GM21515 (cell line): ENCODE measurements around the gene GYPC.
"Not testable (repeated sequence)": the region's sequence is repeated elsewhere in the genome, so short reads cannot be mapped to it uniquely, and the experiment has no call there.

Experiments
- ATAC-seq: cut with Tn5 transposase; IDR thresholded peaks from one replicate; pipeline ENCODE4 v1.9.1; 2021; ENCODE audit not compliant: unreplicated experiment

GYPC gene

DNA sequence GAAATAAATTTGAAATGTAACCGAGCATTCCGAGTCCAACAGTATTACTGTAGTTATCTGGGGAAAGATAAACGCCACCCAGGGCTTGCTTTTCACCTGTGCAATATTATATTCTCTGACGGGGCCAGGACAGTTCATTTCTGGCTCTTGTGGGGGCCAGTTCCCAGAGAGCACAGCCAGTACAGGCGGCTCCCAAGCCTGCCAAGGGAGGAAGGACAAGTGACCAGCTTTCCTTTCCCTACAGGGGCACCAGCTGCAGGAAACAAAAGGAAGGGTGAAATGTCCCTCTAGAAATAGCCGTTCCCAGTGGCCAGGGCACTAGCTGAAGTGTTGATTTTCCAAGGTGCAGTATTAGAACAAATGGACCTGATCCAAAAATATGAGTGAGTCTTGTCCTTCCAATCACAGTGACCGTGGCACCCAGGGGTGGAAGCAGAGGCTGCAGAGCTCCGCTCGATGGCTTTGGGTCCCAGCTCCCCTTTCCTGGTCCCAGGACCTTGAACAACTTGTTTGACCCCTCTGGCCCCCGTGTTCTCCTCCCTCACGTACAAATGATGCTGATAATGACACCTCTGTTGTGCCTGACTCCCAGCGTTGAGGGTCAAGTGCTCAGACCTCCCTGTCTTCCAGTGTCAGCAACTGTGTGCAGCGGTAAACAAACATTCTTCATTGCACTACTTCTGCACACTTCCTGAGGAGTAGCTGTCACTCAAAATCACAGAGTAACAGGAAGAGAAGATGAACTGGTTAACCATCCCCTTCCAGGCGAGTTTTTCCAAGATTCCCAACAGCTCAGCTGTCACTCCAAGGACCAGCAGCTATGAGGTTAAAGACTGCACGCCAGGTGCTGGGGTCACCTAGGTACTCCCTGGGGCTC is 40.9 kb downstream of the GYPC start:
- ATAC-seq = no peak

DNA sequence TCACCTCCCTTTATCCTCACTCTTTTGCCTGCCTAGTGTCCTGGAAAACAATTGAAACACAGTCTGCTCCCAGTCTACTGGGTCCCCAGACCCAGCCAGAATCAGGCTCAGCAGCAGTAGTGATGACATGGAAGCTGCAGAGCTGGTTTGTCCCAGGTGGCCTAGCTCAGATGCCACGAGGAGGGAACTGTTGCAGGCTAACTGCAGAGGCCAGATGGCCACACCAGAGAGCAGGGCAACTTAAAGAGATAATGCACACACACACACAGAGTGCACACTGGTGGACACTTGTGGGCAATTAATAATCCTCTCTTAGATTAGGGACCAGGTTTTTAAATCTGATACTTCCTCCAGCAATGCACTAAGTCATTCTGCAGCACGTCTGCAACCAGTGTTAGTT is 42.4 kb downstream of the GYPC start:
- no peak for ATAC-seq

- no peak for ATAC-seq
These were observed 43.1 kb downstream of the GYPC start for GRCh38 chr2:126699018-126699417.

- ATAC-seq = no peak
These were observed 44.0 kb downstream of the GYPC start for GRCh38 chr2:126699716-126700581.

- ATAC-seq = no peak
These were observed 44.7 kb downstream of the GYPC start for GRCh38 chr2:126700677-126701076.

DNA sequence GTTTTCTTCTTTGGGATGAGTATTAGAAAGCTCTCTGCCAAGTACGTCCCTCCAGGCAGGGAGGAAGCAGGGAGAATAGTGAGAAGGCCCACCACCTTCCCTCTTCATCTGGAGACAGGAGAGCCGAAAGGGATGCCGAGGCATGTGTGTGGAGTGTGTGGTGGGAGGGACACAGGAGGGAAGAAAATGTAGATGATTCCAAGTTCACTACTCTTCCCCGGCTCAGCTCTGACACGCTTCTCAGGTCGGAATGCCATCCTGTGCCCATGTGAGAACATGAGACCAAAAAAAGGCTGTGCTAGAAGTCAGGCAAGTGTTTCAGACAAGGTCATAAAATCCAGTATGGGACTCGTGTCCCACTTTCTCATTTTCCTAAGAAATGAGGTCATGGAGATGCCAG is 47.4 kb downstream of the GYPC start:
- ATAC-seq = no peak

GRCh38 chr2:126704434-126705160 is 48.6 kb downstream of the GYPC start:
- no peak for ATAC-seq

- no peak for ATAC-seq
These were observed 51.2 kb downstream of the GYPC start for GRCh38 chr2:126707191-126707590.

DNA sequence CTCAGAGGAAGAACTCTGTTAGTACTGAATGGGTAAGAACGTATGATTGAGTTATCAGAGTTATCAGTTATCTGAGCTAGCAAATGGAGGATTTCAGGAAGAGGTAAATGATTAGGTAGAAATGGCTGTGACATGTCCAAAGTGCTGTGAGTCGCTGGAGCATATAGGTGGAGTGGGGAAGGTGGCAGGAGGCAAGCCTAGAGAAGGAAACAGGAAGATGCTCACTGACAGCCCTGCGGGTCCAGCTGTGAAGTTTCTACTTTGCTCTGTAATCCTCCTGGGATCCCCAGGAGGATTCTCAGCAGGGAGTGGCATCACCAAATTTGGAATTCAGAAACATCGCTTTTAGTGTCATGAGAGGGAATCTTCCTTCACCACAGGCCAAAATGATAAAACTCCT is 52.0 kb downstream of the GYPC start:
- no peak for ATAC-seq

DNA sequence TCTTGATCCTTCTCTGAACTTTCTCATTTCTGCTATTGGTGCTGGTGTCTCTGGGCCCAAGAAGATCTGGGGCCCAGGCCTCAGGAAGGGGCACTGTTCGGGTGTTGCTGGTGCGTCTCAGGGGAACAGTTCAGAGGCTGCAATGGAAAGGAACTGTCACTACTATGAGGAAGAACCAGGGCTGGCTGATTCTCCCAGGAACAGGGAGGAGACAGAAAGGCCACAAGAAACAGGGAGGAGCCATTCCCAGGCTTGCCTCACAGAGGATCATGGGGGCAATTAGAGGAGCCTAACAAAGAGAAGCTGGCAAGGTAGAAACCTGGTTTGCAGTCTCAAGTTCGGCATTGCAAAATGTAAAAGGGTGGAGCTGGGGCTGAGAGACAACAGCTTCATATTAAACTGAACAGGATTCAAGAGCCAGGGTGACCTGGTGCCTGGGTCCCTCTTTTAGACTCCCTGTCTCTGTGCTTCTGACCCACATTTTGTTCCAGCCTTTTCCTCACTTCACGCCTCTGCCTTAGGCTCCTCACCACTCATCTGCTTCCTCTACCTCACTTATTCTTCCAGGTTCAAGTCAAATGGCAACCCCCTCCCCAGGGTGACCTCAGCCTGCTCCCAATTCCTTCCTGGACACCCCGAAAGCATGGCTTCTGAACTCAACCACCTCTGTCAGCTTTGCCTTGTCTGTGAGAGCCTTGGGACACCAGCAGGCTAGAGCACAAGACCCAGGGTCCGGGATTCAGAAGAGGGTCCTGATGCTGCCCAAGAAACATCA is 58.4 kb downstream of the GYPC start:
- no peak for ATAC-seq

DNA sequence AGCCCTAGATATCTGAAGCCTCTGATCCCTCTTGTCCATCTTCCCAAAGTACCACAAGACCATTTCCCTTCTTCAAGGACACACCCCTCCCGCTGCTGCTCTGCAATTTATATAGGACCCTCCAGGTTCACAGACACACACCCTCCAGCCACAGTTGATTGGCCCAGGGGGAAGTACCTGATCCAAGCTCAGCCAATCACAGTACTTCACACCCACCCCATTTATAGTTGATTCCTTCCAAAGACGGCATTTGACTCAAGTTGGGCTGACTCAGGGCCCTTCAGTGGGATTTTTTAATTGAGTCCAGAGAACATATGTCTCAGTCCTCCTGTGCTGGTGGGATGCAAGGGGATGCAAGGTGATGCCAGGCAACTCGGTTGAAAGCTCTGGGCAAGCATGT is 59.2 kb downstream of the GYPC start:
- ATAC-seq = no peak

DNA sequence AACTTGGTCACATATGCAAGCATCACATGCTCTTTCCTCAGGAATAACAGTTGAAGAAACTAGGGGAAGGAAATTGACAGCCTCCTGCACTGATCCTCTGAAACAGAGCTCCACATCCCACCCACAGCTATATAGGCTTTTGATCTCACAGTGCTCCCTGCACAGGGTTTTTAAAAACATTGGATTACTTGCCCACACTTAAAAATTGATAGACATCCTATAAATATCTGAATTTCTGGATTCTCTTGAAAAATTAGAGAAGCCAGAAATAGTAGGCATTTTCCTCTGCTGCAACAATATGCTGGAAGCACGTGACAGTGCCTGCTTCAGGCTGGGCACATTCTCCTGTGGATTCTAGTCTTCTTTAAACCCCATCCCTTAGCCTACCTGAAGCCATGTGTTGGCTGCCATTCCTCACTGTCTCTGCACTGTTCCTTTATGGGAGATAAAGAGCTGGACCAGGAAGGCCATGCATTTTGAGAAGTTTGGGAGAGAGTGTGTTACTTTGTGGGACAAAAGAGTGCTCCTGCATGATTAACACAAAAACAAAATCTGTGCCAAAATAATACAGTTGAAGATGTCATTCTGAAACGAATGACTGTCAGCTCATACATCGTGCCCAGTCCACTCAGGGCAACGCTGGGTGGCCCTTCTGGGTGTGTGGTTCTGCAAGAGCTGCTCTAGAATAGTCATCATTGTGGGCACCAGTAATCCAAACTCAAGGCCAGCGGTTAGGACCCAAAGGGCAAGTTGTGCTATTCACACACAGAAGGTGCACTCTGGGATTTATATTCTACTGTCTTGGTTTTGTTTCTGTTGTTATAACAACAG is 59.8 kb downstream of the GYPC start:
- ATAC-seq = no peak

DNA sequence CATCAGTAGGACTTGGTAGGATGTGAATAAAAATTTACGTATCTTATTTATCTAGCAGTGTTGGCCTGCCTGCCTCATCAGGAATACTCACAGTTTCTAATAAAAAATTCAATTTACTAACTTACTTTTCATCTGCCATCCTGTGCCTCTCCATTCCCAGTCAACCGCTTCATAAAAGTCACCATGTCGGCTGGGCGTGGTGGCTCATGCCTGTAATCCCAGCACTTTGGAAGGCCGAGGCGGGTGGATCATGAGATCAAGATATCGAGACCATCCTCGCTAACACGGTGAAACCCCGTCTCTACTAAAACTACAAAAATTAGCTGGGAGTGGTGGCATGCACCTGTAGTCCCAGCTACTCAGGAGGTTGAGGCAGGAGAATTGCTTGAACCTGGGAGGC is 61.3 kb downstream of the GYPC start:
- ATAC-seq = not testable (repeated sequence)

DNA sequence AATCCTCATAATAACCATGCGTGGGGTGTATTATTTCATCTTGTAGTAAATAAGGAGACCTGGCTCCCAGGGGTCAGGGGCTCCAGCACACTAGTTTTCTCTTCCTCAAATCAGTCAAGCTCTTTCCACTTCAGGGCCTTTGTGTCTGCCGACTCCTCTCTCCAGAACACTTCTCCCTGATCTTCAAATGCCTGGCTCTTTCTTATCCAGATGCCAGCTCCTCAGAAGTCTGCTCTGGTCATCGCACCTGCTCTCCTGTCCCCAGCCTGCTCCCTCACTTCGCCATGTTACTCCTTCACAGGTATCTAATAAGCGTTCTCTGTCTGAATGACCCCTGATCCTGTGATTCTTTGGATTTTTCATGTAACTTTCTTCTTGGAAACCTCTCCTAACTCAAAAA is 62.0 kb downstream of the GYPC start:
- no peak for ATAC-seq

DNA sequence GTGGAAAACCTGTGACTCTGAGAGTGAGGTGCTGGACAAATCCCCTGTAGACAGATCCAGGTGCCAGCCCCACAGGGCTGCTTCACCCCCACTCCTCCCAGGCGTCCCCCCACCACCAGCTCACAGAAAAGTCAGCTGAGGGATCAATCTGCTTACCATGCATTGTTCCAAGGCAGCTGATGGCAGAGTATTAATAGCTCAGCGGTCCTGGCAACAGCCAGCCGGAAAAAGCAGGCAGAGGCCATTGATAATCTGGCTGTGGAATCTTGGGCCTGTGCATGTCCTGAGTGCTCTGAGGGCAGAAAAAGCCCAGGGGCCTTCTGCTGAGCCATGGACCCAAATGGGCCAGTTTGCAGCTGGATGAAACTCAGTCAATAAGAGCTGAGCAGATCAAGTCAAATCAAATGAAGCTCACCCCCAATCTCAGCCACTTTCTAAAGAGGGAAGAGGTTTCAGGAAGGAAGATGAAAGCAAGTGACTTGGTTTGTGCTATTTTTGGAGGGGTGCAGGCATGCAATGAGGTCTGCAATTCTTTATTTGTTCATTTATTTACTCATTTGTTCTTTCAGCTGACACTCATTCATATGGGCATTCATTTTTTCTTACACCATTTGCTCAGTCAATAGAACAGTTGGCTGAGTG is 63.4 kb downstream of the GYPC start:
- ATAC-seq = no peak

GRCh38 chr2:126719833-126720351 is 63.9 kb downstream of the GYPC start:
- ATAC-seq = no peak

DNA sequence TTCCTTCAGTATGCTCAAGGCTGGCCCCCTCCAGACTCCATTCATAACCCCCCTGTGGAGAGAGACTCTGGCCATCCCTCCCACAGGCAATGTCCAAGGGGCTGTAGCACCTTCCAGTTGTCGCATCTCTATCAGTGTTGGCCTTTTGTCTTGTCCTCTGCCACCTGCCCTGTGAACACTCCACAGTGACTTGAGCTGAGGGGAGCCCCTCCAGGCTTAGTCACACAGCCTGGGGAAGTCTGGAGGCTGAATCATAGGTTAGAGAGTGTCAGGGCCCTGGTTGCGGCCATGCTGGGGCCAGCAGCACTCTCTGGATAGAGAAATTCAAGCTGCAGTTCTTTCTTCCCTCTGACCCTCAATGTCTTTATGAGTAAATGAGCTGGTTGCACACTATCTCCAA is 64.7 kb downstream of the GYPC start:
- ATAC-seq = no peak

GRCh38 chr2:126722081-126722480 is 66.1 kb downstream of the GYPC start:
- ATAC-seq = no peak

GRCh38 chr2:126722546-126722945 is 66.6 kb downstream of the GYPC start:
- ATAC-seq = no peak
